Cardiac fibroblast (primary cell): ENCODE results near the gene TMEM235.
"Not testable (repeated sequence)": the region's sequence is repeated elsewhere in the genome, so short reads cannot be mapped to it uniquely, and the experiment has no call there.

Experiments
- DNase-seq, 2 donors: peaks; one replicate each; pipeline versions ENCODE4 v3.0.0 to v3.0.0-alpha.2; 2010; ENCODE audit warnings: low read depth in 2 of 2
- H3K4me3 ChIP-seq, 2 donors: replicated peaks in 1 of 2; 1 replicate in 1 of 2; 2 replicates in 1 of 2; pipeline ENCODE4 v1.5.1; 2011; ENCODE audit warnings: low read depth in 2 of 2, low read length in 2 of 2, mild to moderate bottlenecking in 2 of 2, moderate library complexity in 1 of 2
- TF ChIP-seq, protein P1 (sequence below): IDR thresholded peaks from one replicate; pipeline ENCODE4 v1.5.1; 2011; ENCODE audit warnings: low read depth, mild to moderate bottlenecking, low read length, inconsistent platforms

The TMEM235 gene

DNA sequence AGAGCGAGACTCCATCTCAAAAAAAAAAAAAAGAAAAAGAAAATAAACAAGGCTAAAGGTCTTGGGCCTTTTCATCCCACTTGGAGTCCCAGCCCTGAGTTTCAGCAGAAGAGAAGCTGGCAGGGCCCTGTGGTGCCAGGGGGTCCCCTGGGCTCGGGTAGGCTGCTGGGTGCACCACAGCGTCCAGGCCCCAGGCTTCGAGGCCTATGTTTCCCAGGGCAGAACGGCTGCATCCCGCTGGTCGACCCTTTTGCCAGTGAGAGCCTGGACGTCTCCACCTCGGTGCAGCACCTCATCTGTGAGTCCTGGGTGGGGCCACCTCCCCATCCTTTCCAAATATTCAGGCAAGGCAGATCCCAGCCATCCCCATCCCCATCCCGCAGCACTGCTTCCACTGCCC lies 2.2 kb downstream of the TMEM235 start:
- no peak overlapping the region for H3K4me3 ChIP-seq
- no peak for DNase-seq
- TF ChIP-seq, protein P1, sequence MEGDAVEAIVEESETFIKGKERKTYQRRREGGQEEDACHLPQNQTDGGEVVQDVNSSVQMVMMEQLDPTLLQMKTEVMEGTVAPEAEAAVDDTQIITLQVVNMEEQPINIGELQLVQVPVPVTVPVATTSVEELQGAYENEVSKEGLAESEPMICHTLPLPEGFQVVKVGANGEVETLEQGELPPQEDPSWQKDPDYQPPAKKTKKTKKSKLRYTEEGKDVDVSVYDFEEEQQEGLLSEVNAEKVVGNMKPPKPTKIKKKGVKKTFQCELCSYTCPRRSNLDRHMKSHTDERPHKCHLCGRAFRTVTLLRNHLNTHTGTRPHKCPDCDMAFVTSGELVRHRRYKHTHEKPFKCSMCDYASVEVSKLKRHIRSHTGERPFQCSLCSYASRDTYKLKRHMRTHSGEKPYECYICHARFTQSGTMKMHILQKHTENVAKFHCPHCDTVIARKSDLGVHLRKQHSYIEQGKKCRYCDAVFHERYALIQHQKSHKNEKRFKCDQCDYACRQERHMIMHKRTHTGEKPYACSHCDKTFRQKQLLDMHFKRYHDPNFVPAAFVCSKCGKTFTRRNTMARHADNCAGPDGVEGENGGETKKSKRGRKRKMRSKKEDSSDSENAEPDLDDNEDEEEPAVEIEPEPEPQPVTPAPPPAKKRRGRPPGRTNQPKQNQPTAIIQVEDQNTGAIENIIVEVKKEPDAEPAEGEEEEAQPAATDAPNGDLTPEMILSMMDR: no peak

DNA sequence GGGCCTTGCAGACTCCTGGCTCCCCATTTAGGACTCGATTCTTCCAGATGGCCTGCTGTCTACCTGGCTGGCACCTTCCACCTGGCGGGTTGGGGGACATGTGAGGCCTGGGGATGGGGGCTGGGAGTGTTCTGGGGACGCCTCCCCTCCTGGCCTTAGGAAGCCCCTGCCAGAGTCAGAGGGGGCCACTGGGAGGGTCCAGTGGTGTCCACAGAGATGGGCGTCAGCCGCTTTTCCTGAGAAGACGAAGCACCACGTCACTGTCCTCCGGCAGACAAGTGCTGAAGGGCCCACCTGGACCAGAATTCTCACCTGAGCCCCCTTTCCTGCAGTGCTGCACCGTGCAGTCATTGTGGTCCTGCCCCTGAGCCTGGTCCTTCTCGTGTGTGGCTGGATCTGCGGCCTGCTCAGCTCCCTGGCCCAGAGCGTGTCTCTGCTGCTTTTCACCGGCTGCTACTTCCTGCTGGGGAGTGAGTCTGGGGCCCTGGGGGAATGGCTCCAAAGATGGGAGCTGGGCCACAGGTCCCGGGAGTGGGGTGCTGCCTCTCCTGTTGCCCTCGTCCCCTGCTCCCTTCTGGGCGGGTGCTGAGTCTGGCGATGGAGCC lies 2.9 kb downstream of the TMEM235 start:
- H3K4me3 ChIP-seq: no peak overlapping the region
- DNase-seq: no peak

DNA sequence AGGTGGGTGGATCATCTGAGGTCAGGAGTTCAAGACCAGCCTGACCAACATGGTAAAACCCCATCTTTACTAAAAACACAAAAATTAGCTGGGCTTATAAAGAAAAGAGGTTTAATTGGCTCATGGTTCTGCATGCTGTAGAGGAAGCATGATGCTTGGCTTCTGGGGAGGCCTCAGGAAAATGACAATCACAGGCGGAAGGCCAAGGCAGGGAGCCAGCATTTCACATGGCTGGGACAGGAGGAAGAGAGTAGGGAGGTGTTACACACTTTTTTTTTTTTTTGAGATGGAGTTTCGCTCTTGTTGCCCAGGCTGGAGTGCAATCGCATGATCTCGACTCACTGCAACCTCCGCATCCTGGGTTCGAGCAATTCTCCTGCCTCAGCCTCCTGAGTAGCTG lies 3.6 kb downstream of the TMEM235 start:
- DNase-seq: peak; percentile 29 to 46

More for the DNA sequence above, 2.9 kb downstream of the TMEM235 start:
- TF ChIP-seq, protein P1: no peak

DNA sequence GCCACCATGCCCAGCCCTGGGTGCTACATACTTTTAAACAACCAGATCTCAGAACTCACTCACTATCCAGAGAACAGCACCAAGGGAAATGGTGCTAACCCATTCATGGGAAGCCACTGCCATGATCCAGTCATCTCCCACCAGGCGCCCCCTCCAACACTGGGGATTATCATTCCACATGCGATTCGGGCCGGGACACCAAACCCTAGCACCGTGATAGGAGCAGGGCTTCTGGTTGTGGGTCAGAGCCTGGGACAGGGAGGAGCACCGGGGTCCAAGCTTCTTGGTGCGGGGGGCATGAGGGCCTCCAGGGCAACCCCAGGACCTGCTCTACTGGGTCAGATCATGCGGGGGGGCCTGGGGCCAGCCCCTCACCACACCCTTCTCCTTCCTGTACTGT lies 4.5 kb downstream of the TMEM235 start:
- no peak overlapping the region for H3K4me3 ChIP-seq
- no peak for DNase-seq
- TF ChIP-seq, protein P1: no peak

More for the DNA sequence above, 3.6 kb downstream of the TMEM235 start:
- H3K4me3 ChIP-seq: not testable (repeated sequence)

DNA sequence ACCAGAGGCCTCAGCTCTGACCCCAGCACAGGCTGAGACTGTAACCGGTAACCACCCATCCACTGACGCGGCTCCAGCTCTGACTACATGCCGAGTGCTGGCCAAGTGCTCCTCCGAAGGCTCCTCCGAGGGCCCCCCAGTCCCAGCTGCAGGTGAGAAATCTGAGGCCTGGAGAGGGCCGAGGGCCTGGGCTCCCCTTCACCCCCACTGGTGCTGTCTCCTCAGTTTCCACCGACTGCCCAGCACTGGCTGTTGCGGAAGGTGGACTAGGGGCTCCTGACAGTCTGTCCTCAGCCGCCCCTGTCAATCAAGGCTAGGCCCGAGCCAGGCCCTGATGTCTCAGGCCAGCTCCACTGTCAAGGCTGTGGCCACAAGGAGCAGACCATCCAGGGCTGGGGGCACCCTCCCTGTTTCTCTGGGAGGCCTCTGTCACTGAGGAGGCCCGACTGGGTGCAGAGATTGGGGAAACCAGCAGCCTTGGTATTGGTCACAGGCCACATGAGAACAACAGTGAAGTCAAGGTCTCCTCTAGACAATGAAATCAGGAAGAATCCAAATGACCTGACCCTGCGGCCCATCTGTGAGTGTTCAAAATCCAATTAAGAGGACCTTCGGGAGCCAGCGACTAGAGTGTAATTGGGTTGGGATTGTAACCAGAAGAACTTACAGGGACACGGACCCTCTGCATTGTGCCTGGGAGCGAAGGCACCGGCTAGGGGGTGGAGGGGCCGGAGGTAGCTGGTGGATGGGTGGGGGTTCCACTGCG lies 5.1 kb downstream of the TMEM235 start:
- H3K4me3 ChIP-seq: no peak overlapping the region
- TF ChIP-seq, protein P1: no peak
- DNase-seq: no peak

DNA sequence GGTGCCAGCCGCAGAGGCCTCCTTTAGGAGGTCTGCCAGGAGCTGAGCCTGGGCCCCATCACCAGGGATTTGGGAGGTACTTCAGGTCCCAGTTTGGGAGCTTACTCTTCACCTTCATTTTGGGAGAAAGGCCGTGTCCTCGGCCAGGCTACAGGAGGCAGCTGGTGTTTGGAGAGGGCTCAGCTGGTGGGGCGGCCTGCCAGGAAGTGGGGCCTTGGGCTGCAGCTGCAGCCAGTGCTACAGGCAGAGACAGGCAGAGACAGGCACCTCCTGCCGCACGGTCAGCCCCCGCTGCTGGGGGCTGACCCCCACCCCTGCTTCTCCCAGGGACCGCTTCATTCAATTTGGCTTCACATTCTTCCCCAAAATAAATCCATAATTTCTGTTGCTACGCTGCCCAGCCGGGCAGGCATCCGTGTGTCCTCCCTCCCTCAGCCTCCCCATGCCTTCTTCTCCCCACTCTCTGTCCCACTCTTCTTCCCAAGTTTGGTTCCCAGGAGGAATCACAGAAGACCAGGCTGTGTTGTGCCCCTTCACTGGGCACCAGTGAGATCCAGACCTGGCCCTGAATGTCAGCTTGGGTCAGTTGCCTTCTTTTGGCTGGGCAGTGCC lies 6.1 kb downstream of the TMEM235 start:
- H3K4me3 ChIP-seq: no peak overlapping the region
- TF ChIP-seq, protein P1: no peak
- no peak for DNase-seq

DNA sequence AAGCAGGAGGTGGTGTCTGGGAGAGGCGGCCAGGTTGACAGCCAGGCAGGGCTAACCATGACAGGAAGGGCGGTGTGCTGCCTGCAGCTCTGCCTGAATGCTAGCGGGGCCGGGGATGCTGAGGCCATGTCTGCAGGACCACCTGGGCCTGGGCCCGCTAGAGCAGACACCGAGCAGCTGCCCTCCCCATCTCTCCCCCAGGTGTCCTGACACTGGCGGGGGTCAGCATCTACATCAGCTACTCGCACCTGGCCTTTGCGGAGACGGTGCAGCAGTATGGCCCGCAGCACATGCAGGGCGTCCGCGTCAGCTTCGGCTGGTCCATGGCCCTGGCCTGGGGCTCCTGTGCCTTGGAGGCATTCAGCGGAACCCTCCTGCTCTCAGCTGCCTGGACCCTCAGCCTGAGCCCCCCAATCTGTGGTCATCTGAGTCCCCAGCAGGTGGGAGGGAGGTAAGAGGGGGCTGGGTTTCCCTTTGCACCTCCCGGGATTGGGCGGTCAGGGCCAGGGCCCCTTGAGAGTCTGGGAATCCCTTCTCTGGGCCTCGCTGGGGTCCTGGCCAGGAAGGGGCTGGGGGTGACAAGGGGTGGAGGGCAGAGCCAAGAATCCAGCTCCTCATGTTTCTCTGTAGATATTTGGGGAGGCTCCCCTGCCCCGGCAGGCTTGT lies 7.5 kb downstream of the TMEM235 start:
- TF ChIP-seq, protein P1: no peak
- DNase-seq: no peak
- no peak overlapping the region for H3K4me3 ChIP-seq
